GM12875 (cell line): ENCODE measurements around the gene MAGI2.

Source experiments
- H3K4me3 ChIP-seq: one replicate; pipeline ENCODE4 v1.5.1; 2011; ENCODE audit warnings: low read depth, low read length, control low read depth
- TF ChIP-seq, protein P1 (sequence below): IDR thresholded peaks from 2 replicates; pipeline ENCODE4 v1.5.1; 2011; ENCODE audit warnings: low read depth, mild to moderate bottlenecking, control low read depth, inconsistent platforms, low read length, moderate library complexity, borderline replicate concordance; ENCODE audit not compliant: insufficient read depth

MAGI2 gene

DNA sequence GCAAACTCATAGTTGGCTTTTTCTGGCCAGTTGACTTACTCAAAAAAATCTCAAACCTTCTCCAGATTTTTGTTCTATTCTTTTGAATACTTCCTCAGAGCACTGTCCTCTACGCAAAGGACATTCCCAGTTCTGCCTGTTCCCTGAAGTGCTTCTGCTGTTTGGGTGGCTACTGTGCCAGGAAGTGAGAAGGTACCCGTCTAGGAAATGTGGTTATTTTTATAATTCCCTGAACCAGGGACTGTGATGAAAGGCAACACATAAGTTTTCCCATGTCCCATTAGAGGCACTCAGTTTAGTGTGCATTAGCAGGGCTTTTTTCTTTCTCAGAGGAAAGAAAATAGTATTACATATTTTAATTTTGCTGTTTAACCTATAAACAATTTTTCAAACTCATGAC lies 1284.6 kb downstream of the MAGI2 start:
- TF ChIP-seq, protein P1, sequence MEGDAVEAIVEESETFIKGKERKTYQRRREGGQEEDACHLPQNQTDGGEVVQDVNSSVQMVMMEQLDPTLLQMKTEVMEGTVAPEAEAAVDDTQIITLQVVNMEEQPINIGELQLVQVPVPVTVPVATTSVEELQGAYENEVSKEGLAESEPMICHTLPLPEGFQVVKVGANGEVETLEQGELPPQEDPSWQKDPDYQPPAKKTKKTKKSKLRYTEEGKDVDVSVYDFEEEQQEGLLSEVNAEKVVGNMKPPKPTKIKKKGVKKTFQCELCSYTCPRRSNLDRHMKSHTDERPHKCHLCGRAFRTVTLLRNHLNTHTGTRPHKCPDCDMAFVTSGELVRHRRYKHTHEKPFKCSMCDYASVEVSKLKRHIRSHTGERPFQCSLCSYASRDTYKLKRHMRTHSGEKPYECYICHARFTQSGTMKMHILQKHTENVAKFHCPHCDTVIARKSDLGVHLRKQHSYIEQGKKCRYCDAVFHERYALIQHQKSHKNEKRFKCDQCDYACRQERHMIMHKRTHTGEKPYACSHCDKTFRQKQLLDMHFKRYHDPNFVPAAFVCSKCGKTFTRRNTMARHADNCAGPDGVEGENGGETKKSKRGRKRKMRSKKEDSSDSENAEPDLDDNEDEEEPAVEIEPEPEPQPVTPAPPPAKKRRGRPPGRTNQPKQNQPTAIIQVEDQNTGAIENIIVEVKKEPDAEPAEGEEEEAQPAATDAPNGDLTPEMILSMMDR, result no peak
- H3K4me3 ChIP-seq, result no peak overlapping the region

DNA sequence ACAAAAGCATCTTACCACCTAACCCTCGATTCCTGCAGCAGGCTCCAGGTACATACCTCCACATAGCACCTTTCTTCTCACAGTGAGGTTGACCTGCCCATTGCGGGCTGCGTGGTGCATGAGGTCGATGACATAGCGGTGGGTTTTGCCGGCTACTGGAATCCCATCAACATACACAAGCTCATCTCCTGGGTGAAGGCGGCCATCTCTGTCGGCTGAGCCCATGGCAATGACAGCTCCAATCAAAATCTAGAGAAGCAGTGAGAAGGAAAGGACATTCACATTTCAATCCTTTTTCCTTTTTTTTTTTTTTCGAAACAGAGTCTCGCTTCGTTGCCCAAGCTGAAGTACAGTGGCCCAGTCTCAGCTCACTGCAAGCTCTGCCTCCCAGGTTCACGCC lies 1285.6 kb downstream of the MAGI2 start:
- TF ChIP-seq, protein P1, result no peak
- H3K4me3 ChIP-seq, result no peak overlapping the region

DNA sequence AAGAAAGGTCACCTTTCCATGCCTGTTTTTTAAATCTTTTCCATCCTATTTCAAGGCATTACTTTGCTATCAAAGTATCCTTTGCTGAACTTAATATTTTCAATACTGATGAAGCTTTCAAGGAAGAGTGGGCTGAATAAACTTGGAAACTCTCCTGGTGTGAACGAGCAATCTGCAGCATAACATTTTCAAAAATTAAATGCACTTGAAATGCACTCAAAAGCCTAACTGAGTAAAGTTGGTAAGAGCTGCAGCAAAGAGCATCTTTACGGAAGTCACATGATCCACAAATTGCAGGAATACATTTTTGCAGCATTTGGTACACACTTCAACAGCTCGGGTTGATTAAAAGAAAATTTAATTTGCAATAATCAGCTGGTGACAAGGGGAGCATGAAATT lies 1287.6 kb downstream of the MAGI2 start:
- no peak overlapping the region for H3K4me3 ChIP-seq
- TF ChIP-seq, protein P1, result no peak

DNA sequence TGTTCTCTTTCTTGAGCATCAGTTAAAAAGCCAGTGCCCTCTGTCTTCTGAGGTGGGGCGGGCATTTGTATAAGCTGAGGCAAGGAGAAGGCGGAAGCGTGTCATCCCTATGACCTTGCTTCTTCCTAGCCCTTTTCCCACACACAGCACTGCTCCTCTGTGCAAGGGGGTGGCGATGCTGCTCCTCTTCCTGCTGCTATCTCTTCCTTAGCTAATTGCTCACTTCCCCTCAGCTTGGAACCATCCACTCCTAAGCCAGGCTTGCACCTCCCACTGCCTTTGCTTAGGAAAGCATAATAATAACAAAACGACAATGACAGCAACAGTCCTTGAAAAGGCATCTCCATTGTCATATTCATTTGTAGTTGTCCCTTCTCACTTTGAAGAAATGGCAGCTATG lies 1288.0 kb downstream of the MAGI2 start:
- TF ChIP-seq, protein P1, result no peak

DNA sequence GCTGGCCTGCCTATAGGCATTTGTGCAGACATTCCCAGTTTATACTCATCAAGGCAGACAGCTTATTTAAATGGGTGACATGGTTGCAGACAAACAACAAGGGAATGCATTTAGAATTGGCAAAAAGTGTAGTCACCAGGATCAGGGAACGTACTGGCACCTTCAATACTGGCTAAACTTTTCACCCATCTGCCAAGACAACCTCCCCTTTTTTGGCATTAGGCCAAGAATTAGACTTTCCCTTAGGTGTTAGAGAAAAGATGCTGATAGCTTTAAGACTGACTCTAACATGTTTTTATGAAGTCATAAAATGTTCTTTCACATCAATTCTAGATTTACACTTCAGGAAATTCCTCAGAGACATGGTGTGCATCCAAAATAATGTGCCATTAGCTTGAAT lies 1289.0 kb downstream of the MAGI2 start:
- TF ChIP-seq, protein P1, result no peak
- no peak overlapping the region for H3K4me3 ChIP-seq

More for the DNA sequence above, 1288.0 kb downstream of the MAGI2 start:
- H3K4me3 ChIP-seq, result no peak overlapping the region

DNA sequence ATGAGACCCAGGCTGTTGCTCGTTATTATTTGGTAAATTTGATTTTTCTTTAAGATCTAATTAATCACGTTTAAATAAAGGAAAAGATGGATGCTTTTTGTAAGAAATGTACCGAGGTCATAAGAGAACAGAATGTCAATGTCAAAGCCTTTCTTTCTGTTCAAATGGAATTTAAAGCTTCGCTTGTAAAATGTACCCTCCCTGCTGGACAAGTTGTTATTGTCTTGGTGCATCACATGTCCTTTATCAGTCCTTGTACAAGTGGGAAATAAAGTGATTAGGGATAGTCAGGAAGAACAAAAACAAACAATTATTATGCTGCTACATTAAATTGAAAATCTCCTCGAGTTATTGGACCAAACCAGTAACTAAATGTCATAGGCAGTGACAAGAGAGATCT lies 1291.7 kb downstream of the MAGI2 start:
- no peak overlapping the region for H3K4me3 ChIP-seq
- TF ChIP-seq, protein P1, result no peak

DNA sequence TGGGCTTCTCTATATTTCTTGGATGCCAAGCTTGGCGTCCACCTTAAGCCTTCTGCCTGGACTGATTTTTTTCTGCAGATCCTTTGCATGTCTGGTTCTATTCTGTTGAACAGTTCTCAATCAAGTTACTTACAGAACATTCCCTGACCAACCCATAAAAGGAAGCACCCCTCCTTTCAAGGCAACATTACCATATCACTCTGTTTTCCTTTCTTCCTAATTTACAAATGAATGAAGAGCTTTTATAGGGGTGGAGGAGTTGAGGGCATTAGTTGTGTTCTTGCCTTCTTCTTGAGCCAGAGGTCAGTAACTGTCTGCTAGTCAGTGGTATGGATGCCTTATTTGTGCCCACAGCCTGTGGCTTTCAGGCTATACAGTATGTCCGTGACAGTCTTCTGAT lies 1293.9 kb downstream of the MAGI2 start:
- TF ChIP-seq, protein P1, result no peak
- no peak overlapping the region for H3K4me3 ChIP-seq
